Fibroblast of mammary gland (primary cell): ENCODE results near the gene AKAP6.

Experiments used
- DNase-seq: peaks from one replicate; pipeline ENCODE4 v3.0.0-alpha.2; 2010; ENCODE audit warnings: low read depth
- H3K4me3 ChIP-seq: 2 replicates; pipeline ENCODE4 v1.5.1; 2011; ENCODE audit warnings: low read depth, mild to moderate bottlenecking, low read length, moderate library complexity; ENCODE audit not compliant: control insufficient read depth
- CTCF ChIP-seq: conservative IDR thresholded peaks from 2 replicates; pipeline ENCODE4 v1.5.1; 2011; ENCODE audit warnings: low read depth, low read length, inconsistent platforms; ENCODE audit not compliant: control insufficient read depth, insufficient read depth

The AKAP6 gene

GRCh38 chr14:32813401-32813800 is 484.3 kb downstream of the AKAP6 start:
- DNase-seq, result no peak
- TF ChIP-seq CTCF, result no peak
- H3K4me3 ChIP-seq, result no peak overlapping the region

- TF ChIP-seq CTCF, result no peak
- H3K4me3 ChIP-seq, result no peak overlapping the region
- DNase-seq, result no peak
Measured at GRCh38 chr14:32814721-32815120, 485.6 kb downstream of the AKAP6 start.

- no peak overlapping the region for H3K4me3 ChIP-seq
- no peak for TF ChIP-seq CTCF
- no peak for DNase-seq
Measured at GRCh38 chr14:32816588-32816987, 487.5 kb downstream of the AKAP6 start.

GRCh38 chr14:32817780-32818179 is 488.7 kb downstream of the AKAP6 start:
- no peak overlapping the region for H3K4me3 ChIP-seq
- no peak for TF ChIP-seq CTCF
- no peak for DNase-seq

- no peak overlapping the region for H3K4me3 ChIP-seq
- TF ChIP-seq CTCF, result no peak
- DNase-seq, result no peak
Measured at GRCh38 chr14:32818581-32818980, 489.5 kb downstream of the AKAP6 start.

- TF ChIP-seq CTCF, result no peak
- DNase-seq, result no peak
- no peak overlapping the region for H3K4me3 ChIP-seq
Measured at GRCh38 chr14:32820181-32820580, 491.1 kb downstream of the AKAP6 start.

- H3K4me3 ChIP-seq, result no peak overlapping the region
- no peak for DNase-seq
- no peak for TF ChIP-seq CTCF
Measured at GRCh38 chr14:32820682-32821081, 491.6 kb downstream of the AKAP6 start.
